Dendritic cell treated with granulocyte-macrophage colony-stimulating factor and Interleukin-4, amounts not matched to agents 40 ng/mL and 50 ng/mL, for 4 days (primary cell): ENCODE data around the gene MBIP.

ENCODE experiments used
- H3K27ac Mint-ChIP-seq: one replicate; pipeline ENCODE4 v1.8.0; 2022; ENCODE audit warnings: mild to moderate bottlenecking, mixed read lengths
- H3K27me3 Mint-ChIP-seq: one replicate; pipeline ENCODE4 v1.8.0; 2022; ENCODE audit warnings: mild to moderate bottlenecking, mixed read lengths
- H3K36me3 Mint-ChIP-seq: one replicate; pipeline ENCODE4 v1.8.0; 2022; ENCODE audit warnings: low read depth, mixed read lengths
- H3K4me1 Mint-ChIP-seq: one replicate; pipeline ENCODE4 v1.8.0; 2022; ENCODE audit warnings: low read depth, mixed read lengths
- H3K4me3 Mint-ChIP-seq: one replicate; pipeline ENCODE4 v1.8.0; 2022; ENCODE audit warnings: mild to moderate bottlenecking, moderate library complexity, mixed read lengths
- H3K9me3 Mint-ChIP-seq: one replicate; pipeline ENCODE4 v1.8.0; 2022; ENCODE audit warnings: mixed read lengths
- intact Hi-C: fragments of 100-400 bp; cut with micrococcal nuclease; formaldehyde crosslinking; loops from one replicate; pipeline ENCODE4 v1.15.0; 2022

The MBIP gene

DNA sequence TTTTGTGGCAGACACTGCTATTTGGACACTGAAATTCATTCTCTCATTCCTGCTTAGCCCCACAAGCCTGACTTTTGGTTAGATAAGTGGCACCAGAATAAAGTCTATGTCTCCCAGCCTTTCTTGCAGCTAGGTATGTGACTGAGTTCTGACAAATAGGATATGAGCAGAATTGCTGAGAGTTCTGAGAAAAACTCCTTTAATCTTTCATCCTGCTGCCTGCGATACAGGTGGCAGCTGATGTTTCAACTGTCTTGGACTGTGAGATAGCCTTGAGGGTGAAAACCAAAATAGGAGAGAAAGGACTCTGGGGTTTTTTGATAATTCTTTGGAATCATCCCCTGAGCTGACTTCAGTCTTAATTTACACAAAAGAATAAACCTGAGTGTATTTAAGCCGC is 55.8 kb downstream of the MBIP start:
- Mint-ChIP-seq H3K36me3 (no peaks in the 10 kb centered on the region), H3K9me3 (no peaks in the 10 kb centered on the region), H3K27me3 (peaks cover 3% of the 10 kb centered on the region), H3K4me3 (no peak overlapping the region), H3K4me1 (no peaks in the 10 kb centered on the region), H3K27ac (no peak overlapping the region)
- intact Hi-C loops: no loop called here

DNA sequence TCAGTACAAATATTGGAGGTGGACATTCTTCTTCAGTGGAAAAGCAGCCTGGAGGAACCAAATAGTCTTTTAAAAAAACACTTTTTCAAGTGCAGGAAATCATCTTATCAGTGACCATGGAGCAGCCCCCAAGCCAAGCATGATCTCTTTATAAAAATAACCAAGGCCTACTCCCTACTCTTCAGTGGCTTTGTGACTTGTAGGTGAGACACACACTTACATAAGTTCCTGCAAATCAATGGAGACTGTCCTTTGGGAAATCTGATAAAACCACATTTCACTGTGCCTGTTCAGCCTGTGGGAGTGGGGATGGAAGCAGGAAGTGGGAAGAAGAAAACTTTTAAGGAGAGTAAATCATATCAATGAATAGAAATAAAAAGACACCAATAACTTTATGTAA is 56.3 kb downstream of the MBIP start:
- Mint-ChIP-seq H3K27ac (no peak overlapping the region), H3K9me3 (no peaks in the 10 kb centered on the region), H3K36me3 (no peaks in the 10 kb centered on the region), H3K27me3 (peaks cover 3% of the 10 kb centered on the region), H3K4me1 (no peaks in the 10 kb centered on the region), H3K4me3 (no peak overlapping the region)
- intact Hi-C loops: no loop called here

DNA sequence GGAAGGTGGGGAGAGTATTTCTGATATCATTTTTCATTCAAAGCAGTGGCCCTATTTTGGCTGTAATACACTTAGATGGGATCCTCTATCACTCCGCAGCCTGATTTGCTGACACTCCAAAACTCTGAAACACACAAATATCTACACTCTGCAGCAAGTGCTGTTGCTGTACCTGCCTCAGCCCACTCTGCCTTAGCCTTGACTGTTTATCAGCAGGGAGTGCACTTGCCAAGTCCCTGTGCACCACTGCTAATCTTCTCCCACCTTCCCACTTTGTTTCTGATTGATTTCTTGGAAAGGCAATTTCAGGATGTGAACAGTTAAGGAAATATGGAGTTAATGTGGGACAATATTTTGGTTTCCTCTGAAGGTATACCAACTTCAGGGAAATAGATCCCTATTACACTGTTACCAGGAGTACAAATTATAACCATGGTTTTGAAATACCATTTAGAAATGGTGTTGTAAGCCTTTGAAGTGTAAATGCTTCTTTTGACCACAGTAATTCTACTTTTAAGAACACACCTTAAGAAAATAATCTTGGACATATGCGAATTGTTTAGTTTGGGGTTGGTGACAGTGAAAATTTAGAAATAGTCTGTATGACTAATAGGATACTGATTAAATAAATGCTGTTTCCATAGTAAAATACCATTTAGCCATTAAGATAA is 59.3 kb downstream of the MBIP start:
- peaks cover 2% of the 10 kb centered on the region for H3K4me1 Mint-ChIP-seq
- no peak overlapping the region for H3K4me3 Mint-ChIP-seq
- H3K9me3 Mint-ChIP-seq: no peaks in the 10 kb centered on the region
- no peak overlapping the region for H3K27ac Mint-ChIP-seq
- no peaks in the 10 kb centered on the region for H3K36me3 Mint-ChIP-seq
- intact Hi-C loops: no loop called here
- H3K27me3 Mint-ChIP-seq: no peaks in the 10 kb centered on the region

DNA sequence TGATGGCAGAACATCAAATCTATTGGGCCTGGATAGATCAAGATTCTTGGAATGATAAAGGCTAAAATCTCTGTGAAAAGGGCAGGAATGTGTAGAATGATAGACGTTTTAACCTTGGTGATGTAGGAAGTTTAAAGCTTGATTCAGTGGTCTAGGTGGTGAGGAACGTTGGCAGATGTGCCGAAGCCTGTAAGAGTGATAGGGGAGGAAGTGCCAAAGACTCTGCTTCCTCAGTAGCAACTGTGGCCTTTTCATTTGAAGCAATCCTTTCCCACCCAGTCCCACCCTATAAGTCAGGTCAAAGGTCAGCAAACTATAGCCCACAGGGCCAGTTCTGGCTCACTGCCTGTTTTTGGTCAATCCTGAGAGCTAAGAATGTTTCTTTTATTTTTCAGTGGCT is 62.2 kb downstream of the MBIP start:
- no peaks in the 10 kb centered on the region for H3K9me3 Mint-ChIP-seq
- no peak overlapping the region for H3K27ac Mint-ChIP-seq
- intact Hi-C loops: no loop called here

DNA sequence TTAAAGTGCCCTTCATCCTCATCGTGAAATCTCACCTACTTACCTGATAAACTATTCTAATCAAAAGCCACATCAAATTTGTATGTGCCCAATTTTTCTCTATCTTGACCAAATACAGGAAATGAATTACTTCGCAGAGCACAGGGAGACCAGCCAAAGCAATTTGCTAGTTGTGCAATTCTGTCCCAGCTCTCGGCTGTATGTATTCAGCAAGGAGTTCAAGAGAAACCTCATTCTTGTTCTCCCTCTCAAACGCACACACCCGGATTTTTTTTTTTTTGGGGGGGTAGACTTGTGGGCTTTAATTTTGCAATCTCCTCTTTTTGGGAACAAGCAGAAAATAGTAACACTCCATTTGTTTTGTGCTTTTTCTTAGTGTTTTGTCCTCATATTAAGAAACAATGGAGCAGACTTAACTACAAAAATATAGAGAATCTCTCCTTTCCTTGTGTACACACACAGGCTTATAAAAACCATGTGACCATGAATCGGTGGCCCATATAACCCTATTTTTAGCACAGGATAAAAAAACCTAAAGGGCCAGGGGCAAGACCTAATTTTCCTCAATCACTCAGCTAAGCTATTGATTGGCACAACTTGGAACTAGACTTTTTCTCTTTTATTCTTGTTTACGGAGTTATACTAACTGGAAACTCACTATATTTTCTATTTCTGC is 64.2 kb downstream of the MBIP start:
- H3K4me3 Mint-ChIP-seq: no peak overlapping the region
- no peak overlapping the region for H3K27ac Mint-ChIP-seq
- H3K4me1 Mint-ChIP-seq: peaks cover 10% of the 10 kb centered on the region
- H3K36me3 Mint-ChIP-seq: no peaks in the 10 kb centered on the region
- H3K9me3 Mint-ChIP-seq: no peaks in the 10 kb centered on the region
- intact Hi-C loops: no loop called here
- no peaks in the 10 kb centered on the region for H3K27me3 Mint-ChIP-seq

More for the DNA sequence above, 62.2 kb downstream of the MBIP start:
- peaks cover 10% of the 10 kb centered on the region for H3K4me1 Mint-ChIP-seq
- no peaks in the 10 kb centered on the region for H3K27me3 Mint-ChIP-seq
- H3K4me3 Mint-ChIP-seq: no peak overlapping the region
- no peaks in the 10 kb centered on the region for H3K36me3 Mint-ChIP-seq

DNA sequence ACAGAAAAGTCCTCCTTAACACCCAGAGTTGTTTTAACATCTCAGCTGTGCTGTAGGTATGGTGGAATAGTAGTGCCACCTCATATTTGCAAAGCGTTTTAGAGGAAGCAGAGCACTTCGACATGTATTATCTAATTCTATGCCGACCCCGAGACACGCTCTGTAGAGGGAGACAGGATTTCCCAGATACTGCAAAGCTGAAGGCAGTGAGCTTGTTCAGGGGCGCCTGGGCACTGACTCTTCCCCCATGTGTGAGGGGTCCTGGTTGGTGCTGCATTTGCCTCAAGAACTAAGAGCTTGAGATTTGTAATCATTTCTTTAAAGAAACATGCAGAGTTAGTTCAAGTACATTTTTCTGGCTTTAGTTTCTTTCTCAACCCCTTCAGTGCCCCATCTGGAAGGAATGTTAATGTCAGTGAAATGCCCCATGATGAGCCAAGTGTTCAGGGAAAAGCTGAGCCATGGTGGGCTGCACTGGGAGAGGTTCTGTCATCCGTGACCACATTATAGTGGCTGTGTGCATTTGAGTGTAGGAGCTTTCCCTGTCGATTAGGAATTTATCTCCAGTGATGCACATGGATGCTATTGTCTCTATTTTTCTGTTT is 66.3 kb downstream of the MBIP start:
- Mint-ChIP-seq H3K9me3 (no peaks in the 10 kb centered on the region), H3K4me3 (no peak overlapping the region), H3K4me1 (peaks cover 10% of the 10 kb centered on the region), H3K27ac (no peak overlapping the region), H3K27me3 (no peaks in the 10 kb centered on the region), H3K36me3 (no peaks in the 10 kb centered on the region)
- intact Hi-C loops: no loop called here
